Loucy (cell line): Measurements from ENCODE around the gene VMP1.
"Not testable (repeated sequence)": the region's sequence is repeated elsewhere in the genome, so short reads cannot be mapped to it uniquely, and the experiment has no call there.

Experiments
- H2AFZ ChIP-seq: fragments of 200-600 bp; sonication (generic); 2 replicates; pipeline ENCODE4 v1.6.0; 2016; ENCODE audit warnings: antibody characterized with exemption, mild to moderate bottlenecking, low read length, moderate library complexity
- H3F3A ChIP-seq: fragments of 200-600 bp; 2 replicates; pipeline ENCODE4 v1.6.0; 2016; ENCODE audit warnings: antibody characterized with exemption, low read depth, mild to moderate bottlenecking
- H3K27me3 ChIP-seq: fragments of 200-600 bp; sonication (generic); 2 replicates; pipeline ENCODE4 v1.6.1; 2014; ENCODE audit warnings: low read length, mild to moderate bottlenecking; ENCODE audit not compliant: insufficient read depth, poor library complexity, severe bottlenecking
- H3K36me3 ChIP-seq: fragments of 200-600 bp; sonication (generic); 2 replicates; pipeline ENCODE4 v1.6.1; 2016; ENCODE audit warnings: low read length; ENCODE audit not compliant: insufficient read depth
- H3K4me1 ChIP-seq: fragments of 200-600 bp; sonication (generic); 2 replicates; pipeline ENCODE4 v1.5.1; 2014; ENCODE audit warnings: low read length, mild to moderate bottlenecking; ENCODE audit not compliant: insufficient read depth, poor library complexity, severe bottlenecking
- H3K4me2 ChIP-seq: fragments of 200-600 bp; sonication (generic); 2 replicates; pipeline ENCODE4 v1.6.0; 2014; ENCODE audit warnings: antibody characterized with exemption, low read length, low read depth, mild to moderate bottlenecking; ENCODE audit not compliant: poor library complexity, severe bottlenecking
- H3K4me3 ChIP-seq: fragments of 200-600 bp; sonication (generic); 2 replicates; pipeline ENCODE4 v1.5.1; 2014; ENCODE audit warnings: low read length, mild to moderate bottlenecking, mixed read lengths; ENCODE audit not compliant: poor library complexity, severe bottlenecking
- H3K79me2 ChIP-seq: fragments of 200-600 bp; sonication (generic); 2 replicates; pipeline ENCODE4 v1.6.1; 2014; ENCODE audit warnings: low read length; ENCODE audit not compliant: insufficient read depth
- H3K9ac ChIP-seq: fragments of 200-600 bp; sonication (generic); 2 replicates; pipeline ENCODE4 v1.6.0; 2014; ENCODE audit warnings: mild to moderate bottlenecking, low read depth, low read length, moderate library complexity; ENCODE audit not compliant: poor library complexity, severe bottlenecking
- H3K9me2 ChIP-seq: fragments of 200-600 bp; sonication (generic); replicated peaks from 2 replicates; pipeline ENCODE4 v1.6.1; 2016; ENCODE audit warnings: low read depth, low read length, mixed read lengths
- H3K9me3 ChIP-seq: fragments of 200-600 bp; sonication (generic); 2 replicates; pipeline ENCODE4 v1.6.1; 2014; ENCODE audit warnings: mild to moderate bottlenecking, antibody characterized with exemption, low read length, low read depth; ENCODE audit not compliant: insufficient read depth
- H4K20me1 ChIP-seq: fragments of 200-600 bp; sonication (generic); 2 replicates; pipeline ENCODE4 v1.6.0; 2014; ENCODE audit warnings: antibody characterized with exemption, low read length, mild to moderate bottlenecking; ENCODE audit not compliant: insufficient read depth, poor library complexity, severe bottlenecking
- EZH2phosphoT487 ChIP-seq: fragments of 200-600 bp; IDR thresholded peaks from 2 replicates; pipeline ENCODE4 v1.6.1; 2018; ENCODE audit warnings: antibody characterized with exemption, mild to moderate bottlenecking, moderate library complexity, borderline replicate concordance
- TF ChIP-seq, protein P1 (sequence below): fragments of 200-600 bp; sonication (generic); conservative IDR thresholded peaks from 2 replicates; pipeline ENCODE4 v1.5.1; 2014; ENCODE audit warnings: mild to moderate bottlenecking, antibody characterized with exemption, low read length

The VMP1 gene

DNA sequence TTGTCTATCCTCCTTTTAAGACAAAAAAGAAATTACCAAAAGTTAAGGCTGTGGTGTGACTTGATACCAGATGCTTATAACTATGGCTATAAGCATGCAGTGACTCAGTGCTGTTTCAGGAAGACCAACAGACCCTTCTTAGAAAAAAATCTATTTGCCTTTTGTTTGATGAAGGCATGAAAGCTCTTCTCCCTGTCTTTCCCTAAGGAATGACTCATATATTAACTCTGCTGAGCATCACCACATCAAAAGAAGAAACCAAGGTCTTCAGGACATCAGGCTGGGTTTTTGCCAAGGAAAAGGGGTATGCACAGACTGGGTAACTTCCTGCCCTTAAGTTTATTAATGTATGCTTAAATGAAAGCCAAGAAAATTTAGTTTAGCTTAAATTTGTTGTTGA is 47.1 kb downstream of the VMP1 start:
- H3F3A ChIP-seq, result no peaks in the 10 kb centered on the region
- no peaks in the 10 kb centered on the region for H3K27me3 ChIP-seq
- peaks cover 16% of the 10 kb centered on the region for H3K4me1 ChIP-seq
- peak overlapping the region; percentile 83 for H2AFZ ChIP-seq
- peaks cover 9% of the 10 kb centered on the region; the same call in 1 of the 2 replicates for H3K36me3 ChIP-seq
- H4K20me1 ChIP-seq, result no peaks in the 10 kb centered on the region
- H3K79me2 ChIP-seq, result no peaks in the 10 kb centered on the region
- peak overlapping the region; percentile 70 for H3K4me3 ChIP-seq
- no peak for TF ChIP-seq EZH2phosphoT487
- TF ChIP-seq, protein P1, sequence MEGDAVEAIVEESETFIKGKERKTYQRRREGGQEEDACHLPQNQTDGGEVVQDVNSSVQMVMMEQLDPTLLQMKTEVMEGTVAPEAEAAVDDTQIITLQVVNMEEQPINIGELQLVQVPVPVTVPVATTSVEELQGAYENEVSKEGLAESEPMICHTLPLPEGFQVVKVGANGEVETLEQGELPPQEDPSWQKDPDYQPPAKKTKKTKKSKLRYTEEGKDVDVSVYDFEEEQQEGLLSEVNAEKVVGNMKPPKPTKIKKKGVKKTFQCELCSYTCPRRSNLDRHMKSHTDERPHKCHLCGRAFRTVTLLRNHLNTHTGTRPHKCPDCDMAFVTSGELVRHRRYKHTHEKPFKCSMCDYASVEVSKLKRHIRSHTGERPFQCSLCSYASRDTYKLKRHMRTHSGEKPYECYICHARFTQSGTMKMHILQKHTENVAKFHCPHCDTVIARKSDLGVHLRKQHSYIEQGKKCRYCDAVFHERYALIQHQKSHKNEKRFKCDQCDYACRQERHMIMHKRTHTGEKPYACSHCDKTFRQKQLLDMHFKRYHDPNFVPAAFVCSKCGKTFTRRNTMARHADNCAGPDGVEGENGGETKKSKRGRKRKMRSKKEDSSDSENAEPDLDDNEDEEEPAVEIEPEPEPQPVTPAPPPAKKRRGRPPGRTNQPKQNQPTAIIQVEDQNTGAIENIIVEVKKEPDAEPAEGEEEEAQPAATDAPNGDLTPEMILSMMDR, result no peak
- peak overlapping the region; percentile 77 for H3K9ac ChIP-seq
- H3K9me2 ChIP-seq, result no peaks in the 10 kb centered on the region
- H3K9me3 ChIP-seq, result no peaks in the 10 kb centered on the region; the same call in 1 of the 2 replicates
- H3K4me2 ChIP-seq, result peak overlapping the region; percentile 84

DNA sequence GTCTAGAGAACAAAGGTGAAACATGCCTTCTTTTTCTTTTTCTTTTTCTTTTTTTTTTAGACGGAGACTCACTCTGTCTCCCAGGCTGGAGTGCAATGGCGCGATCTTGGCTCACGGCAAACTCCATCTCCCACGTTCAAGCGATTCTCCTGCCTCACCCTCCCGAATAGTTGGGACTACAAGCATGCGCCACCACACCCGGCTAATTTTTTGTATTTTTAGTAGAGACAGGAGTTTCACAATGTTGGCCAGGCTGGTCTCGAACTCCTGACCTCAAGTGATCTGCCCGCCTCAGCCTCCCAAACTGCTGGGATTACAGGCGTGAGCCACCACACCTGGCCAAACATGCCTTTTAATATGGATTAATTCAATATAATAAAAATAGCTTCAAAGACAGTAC is 47.6 kb downstream of the VMP1 start:
- not testable (repeated sequence) for H3K27me3 ChIP-seq, H3K79me2 ChIP-seq, H2AFZ ChIP-seq, H3K9me3 ChIP-seq, H4K20me1 ChIP-seq, H3K4me3 ChIP-seq, H3K9me2 ChIP-seq, H3F3A ChIP-seq, H3K36me3 ChIP-seq
- Histone ChIP-seq H3K9ac (peak overlapping the region; percentile 77), H3K4me1 (peaks cover 16% of the 10 kb centered on the region), H3K4me2 (peak overlapping the region; percentile 84)

DNA sequence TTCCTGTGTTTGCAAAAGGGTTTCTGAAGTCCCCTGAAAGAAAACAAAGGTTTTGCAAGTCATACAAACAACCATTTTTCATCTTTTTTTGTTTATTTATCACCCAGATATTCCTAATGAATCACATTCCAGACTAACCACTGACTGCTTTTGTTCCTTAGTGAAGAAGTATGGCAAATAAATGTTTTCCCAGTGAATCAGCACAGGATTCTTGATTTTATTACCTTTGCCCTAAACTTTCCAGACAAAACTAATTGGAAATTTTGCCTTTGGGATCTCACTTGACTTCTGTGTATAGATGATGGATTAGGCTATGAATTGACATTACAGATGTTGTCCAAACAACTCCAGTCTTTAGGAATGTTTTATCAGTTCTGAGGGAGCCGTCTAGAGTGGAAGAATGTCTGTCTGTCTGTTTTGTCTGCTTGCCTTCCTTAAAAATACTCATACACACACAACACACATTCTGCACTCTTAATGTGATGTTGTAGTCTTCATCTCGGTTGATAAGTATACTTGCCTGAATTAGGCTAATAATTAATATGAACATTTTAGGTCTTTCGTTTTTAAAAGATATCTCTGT is 48.9 kb downstream of the VMP1 start:
- H4K20me1 ChIP-seq, result no peaks in the 10 kb centered on the region
- H3K79me2 ChIP-seq, result no peaks in the 10 kb centered on the region

More for the DNA sequence above, 48.9 kb downstream of the VMP1 start:
- no peak overlapping the region for H2AFZ ChIP-seq
- peaks cover 9% of the 10 kb centered on the region for H3K36me3 ChIP-seq
- H3K4me2 ChIP-seq, result no peak overlapping the region
- TF ChIP-seq EZH2phosphoT487, result no peak
- TF ChIP-seq, protein P1, result no peak
- H3F3A ChIP-seq, result no peaks in the 10 kb centered on the region
- peaks cover 16% of the 10 kb centered on the region for H3K4me1 ChIP-seq
- no peaks in the 10 kb centered on the region; the same call in 1 of the 2 replicates for H3K9me3 ChIP-seq
- H3K9ac ChIP-seq, result no peak overlapping the region
- no peak overlapping the region for H3K4me3 ChIP-seq
- H3K27me3 ChIP-seq, result no peaks in the 10 kb centered on the region
- H3K9me2 ChIP-seq, result no peaks in the 10 kb centered on the region
